Esophagus muscularis mucosa (tissue), 4 donors: ENCODE results near the gene CHRNA4. TPM values are rescaled to one million over a fixed set of nuclear protein-coding genes. Genes with fewer than 3 reads are reported as not detected.

Experiments used
- DNase-seq: peaks from one replicate; pipeline ENCODE4 v3.0.0-alpha.2; 2017; ENCODE audit errors: extremely low spot score
- H3K27ac ChIP-seq, 4 donors: fragments of 200-600 bp; sonication (generic); replicated peaks in 1 of 4; 1 replicate in 3 of 4; 2 replicates in 1 of 4; pipeline ENCODE4 v1.5.1; 2016 to 2019; ENCODE audit warnings: mild to moderate bottlenecking in 1 of 4
- H3K27me3 ChIP-seq, 4 donors: fragments of 200-600 bp; sonication (generic); one replicate each; pipeline versions ENCODE4 v1.5.1 to v1.6.0; 2016 to 2019
- H3K36me3 ChIP-seq, 4 donors: fragments of 200-600 bp; sonication (generic); one replicate each; pipeline ENCODE4 v1.5.1; 2016 to 2019
- H3K4me1 ChIP-seq, 4 donors: fragments of 200-600 bp; sonication (generic); one replicate each; pipeline ENCODE4 v1.5.1; 2016 to 2019
- H3K4me3 ChIP-seq, 4 donors: fragments of 200-600 bp; sonication (generic); 1 replicate in 2 of 4; 2 replicates in 2 of 4; pipeline ENCODE4 v1.5.1; 2016 to 2019; ENCODE audit warnings: mild to moderate bottlenecking in 4 of 4, moderate library complexity in 1 of 4
- H3K9me3 ChIP-seq, 4 donors: fragments of 200-600 bp; sonication (generic); 1 replicate in 3 of 4; 2 replicates in 1 of 4; pipeline ENCODE4 v1.5.1; 2016 to 2019
- EP300 ChIP-seq: sonication (generic); formaldehyde crosslinking; IDR thresholded peaks from one replicate; pipeline ENCODE4 v1.6.1; 2017; ENCODE audit warnings: antibody characterized with exemption
- POLR2A ChIP-seq: fragments of 450-650 bp; IDR thresholded peaks from one replicate; pipeline ENCODE4 v1.6.1; 2017; ENCODE audit warnings: antibody characterized with exemption, moderate library complexity, mild to moderate bottlenecking, low read depth
- POLR2AphosphoS5 ChIP-seq, 2 donors: sonication (generic); formaldehyde crosslinking; IDR thresholded peaks; one replicate each; pipeline ENCODE4 v1.6.1; 2017; ENCODE audit warnings: antibody characterized with exemption in 2 of 2
- WGBS: methylation state at CpG from one replicate; pipeline ENCODE4 v1.1.5; 2018; 5-methylcytosine and 5-hydroxymethylcytosine counted together
- intact Hi-C: fragments of 100-400 bp; cut with DNase I; formaldehyde crosslinking; loops from one replicate; pipeline ENCODE4 v1.15.1; 2023
- total RNA-seq, 4 donors: library from RNA; depleted of rRNA; stranded (reverse); fragments of >200 nt; gene quantifications; one replicate each; pipeline versions ENCODE4 v1.1.0 to v1.2.1, GENCODE V29; 2016
- TF ChIP-seq, protein P1 (sequence below), 3 experiments: fragments of 200-600 bp in 2 of 3; fragments of 450-650 bp in 1 of 3; sonication (generic) in 2 of 3; IDR thresholded peaks; one replicate each; pipeline ENCODE4 v1.5.1; 2017 to 2019; ENCODE audit warnings: antibody characterized with exemption in 3 of 3, mild to moderate bottlenecking in 2 of 3, moderate library complexity in 1 of 3

Gene CHRNA4
- total RNA-seq, 4 donors from 2014 or later, result not detected

DNA sequence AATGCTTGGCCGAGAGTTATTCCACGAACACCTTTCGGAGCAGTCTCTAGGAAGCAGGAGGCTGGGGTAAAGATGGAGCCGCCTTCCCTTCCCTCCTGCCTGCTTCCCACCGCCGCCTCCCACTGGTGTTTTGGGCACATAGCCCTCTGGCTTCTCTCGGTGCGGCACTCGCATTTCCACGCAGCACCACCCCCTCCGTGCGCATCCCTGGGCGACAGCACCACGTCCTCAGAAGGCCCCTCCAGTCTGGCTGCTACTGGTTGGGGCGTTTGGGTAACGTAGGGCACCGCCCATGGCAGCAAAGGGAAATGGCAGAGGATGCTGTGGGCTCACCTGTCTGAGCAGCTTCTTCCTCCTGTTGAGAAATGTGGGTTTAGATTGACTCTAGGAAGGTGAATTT is 65.7 kb downstream of the CHRNA4 start:
- H3K27me3 ChIP-seq, result peaks cover 0 to 90% (median 31%) of the 10 kb centered on the region in 4 donors
- WGBS, result 28% methylated on average over 17 of the region's 17 CpGs
- peaks cover 0 to 11% (median 3%) of the 10 kb centered on the region in 4 donors for H3K4me1 ChIP-seq
- TF ChIP-seq, protein P1, sequence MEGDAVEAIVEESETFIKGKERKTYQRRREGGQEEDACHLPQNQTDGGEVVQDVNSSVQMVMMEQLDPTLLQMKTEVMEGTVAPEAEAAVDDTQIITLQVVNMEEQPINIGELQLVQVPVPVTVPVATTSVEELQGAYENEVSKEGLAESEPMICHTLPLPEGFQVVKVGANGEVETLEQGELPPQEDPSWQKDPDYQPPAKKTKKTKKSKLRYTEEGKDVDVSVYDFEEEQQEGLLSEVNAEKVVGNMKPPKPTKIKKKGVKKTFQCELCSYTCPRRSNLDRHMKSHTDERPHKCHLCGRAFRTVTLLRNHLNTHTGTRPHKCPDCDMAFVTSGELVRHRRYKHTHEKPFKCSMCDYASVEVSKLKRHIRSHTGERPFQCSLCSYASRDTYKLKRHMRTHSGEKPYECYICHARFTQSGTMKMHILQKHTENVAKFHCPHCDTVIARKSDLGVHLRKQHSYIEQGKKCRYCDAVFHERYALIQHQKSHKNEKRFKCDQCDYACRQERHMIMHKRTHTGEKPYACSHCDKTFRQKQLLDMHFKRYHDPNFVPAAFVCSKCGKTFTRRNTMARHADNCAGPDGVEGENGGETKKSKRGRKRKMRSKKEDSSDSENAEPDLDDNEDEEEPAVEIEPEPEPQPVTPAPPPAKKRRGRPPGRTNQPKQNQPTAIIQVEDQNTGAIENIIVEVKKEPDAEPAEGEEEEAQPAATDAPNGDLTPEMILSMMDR (IDR thresholded peaks at IDR 0.05), result no peak
- no peak for TF ChIP-seq POLR2AphosphoS5 (IDR thresholded peaks at IDR 0.05)
- no peak for TF ChIP-seq EP300
- no peak for TF ChIP-seq POLR2A
- no peak for DNase-seq
- intact Hi-C loops, result no loop called here
- H3K27ac ChIP-seq, result no peak overlapping the region
- H3K36me3 ChIP-seq, result no peaks in the 10 kb centered on the region
- H3K4me3 ChIP-seq, result no peak overlapping the region
- no peaks in the 10 kb centered on the region for H3K9me3 ChIP-seq

DNA sequence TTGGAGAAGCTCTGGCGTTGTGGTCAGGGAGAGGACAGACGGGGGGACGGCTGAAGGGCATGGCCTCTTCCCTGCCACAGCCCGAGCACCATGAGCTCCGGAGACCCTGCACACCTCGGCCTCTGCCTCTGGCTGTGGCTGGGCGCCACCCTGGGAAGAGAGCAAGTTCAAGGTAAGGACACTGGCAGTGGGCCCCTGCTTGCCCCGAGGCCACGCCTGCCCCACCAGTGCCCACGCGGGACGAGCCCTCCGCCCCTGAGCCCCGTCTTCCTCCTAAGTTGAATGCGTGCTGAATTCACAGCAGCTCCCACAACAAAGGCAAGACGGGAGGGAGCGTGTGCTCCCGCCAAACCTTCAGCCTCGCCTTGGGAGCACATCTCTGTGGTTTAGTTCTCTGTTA is 66.1 kb downstream of the CHRNA4 start:
- peaks cover 0 to 11% (median 3%) of the 10 kb centered on the region in 4 donors for H3K4me1 ChIP-seq
- no peak for DNase-seq
- intact Hi-C loops, result no loop called here
- H3K27me3 ChIP-seq, result peaks cover 0 to 89% (median 31%) of the 10 kb centered on the region in 4 donors
- no peak overlapping the region for H3K4me3 ChIP-seq
- H3K36me3 ChIP-seq, result no peaks in the 10 kb centered on the region
- TF ChIP-seq, protein P1 (IDR thresholded peaks at IDR 0.05), result no peak
- TF ChIP-seq EP300 (no peak), POLR2A (no peak), POLR2AphosphoS5 (IDR thresholded peaks at IDR 0.05) (no peak)
- H3K27ac ChIP-seq, result no peak overlapping the region
- H3K9me3 ChIP-seq, result no peaks in the 10 kb centered on the region
- 50% methylated on average over 5 of the region's 19 CpGs for WGBS

DNA sequence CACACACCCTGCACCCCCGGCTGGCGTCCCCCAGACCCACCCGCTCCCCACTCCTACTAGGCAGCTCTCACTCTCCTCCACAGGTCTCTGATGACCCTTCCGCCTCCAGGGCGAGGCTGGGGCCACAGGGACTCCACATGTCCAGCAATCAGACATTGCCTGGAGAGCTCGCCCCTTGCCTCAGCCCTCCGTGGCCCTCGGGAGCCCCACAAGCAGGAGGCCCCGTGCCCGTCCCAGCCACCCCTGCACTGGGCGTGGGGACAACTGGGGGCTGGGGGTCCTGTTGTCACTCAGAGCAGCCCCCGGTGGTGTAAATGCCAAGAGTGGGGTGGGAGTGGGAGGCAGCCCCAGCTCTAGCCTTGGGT is 66.6 kb downstream of the CHRNA4 start:
- Histone ChIP-seq H3K36me3 (peaks cover 0 to under 1% (median under 1%) of the 10 kb centered on the region in 4 donors), H3K4me1 (peaks cover 0 to 11% (median 3%) of the 10 kb centered on the region in 4 donors), H3K4me3 (no peak overlapping the region), H3K27ac (no peak overlapping the region), H3K27me3 (peaks cover 0 to 85% (median 30%) of the 10 kb centered on the region in 4 donors), H3K9me3 (no peaks in the 10 kb centered on the region)
- 97% methylated on average over 4 of the region's 12 CpGs for WGBS
- TF ChIP-seq POLR2AphosphoS5 (IDR thresholded peaks at IDR 0.05) (no peak), EP300 (no peak), POLR2A (no peak)
- TF ChIP-seq, protein P1 (IDR thresholded peaks at IDR 0.05), result no peak
- intact Hi-C loops, result no loop called here
- no peak for DNase-seq

DNA sequence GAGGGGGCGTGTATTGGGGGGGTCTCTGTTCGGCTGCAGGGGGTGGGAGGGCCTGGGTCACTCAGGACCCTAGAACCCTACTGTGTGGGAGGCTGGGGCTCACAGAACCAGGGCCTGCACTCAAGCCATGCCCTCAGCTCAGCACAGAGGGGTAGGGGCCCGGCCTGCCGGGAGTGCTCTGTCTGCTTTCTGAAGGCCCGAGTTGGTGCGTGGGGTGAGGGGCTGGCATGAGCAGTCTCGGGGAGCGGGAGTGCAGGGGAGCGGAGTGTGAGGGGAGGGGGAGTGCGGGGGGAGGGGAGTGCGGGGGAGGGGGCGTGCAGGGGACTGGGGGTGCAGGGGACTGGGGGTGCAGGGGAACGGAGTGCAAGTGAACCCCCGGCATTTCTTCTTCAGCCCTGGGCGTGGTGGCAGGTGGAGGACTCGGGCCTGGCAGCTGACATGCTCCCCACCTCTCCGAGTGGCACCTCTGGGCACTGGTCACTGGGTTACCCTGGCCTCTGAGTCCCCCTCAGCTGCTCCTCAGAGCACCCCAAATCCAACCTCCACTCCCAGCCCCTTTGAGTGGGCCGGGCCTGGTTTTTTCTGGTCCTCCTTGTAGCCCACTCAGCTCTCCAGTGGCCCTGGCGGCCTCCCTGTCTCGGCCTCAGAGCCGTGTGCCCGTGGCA is 67.1 kb downstream of the CHRNA4 start:
- TF ChIP-seq, protein P1 (IDR thresholded peaks at IDR 0.05), result no peak
- TF ChIP-seq POLR2AphosphoS5 (IDR thresholded peaks at IDR 0.05) (no peak), EP300 (no peak), POLR2A (no peak)
- peaks cover 0 to 80% (median 28%) of the 10 kb centered on the region in 4 donors for H3K27me3 ChIP-seq

More for the DNA sequence above, 67.1 kb downstream of the CHRNA4 start:
- DNase-seq, result no peak
- H3K4me1 ChIP-seq, result peaks cover 0 to 11% (median 3%) of the 10 kb centered on the region in 4 donors
- 67% methylated on average over 15 of the region's 22 CpGs for WGBS
- H3K4me3 ChIP-seq, result no peak overlapping the region
- no peak overlapping the region for H3K27ac ChIP-seq
- intact Hi-C loops, result no loop called here
- peaks cover 1 to 6% (median 4%) of the 10 kb centered on the region in 4 donors for H3K36me3 ChIP-seq
- H3K9me3 ChIP-seq, result no peaks in the 10 kb centered on the region
